Type B pancreatic cell (in vitro differentiated cells): ENCODE data around the gene OPA1. TPM values are rescaled to one million over a fixed set of nuclear protein-coding genes. Genes with fewer than 3 reads are reported as not detected.

ENCODE experiments used
- DNase-seq: peaks from one replicate; pipeline ENCODE4 v3.0.0; 2021; ENCODE audit warnings: mixed read lengths; ENCODE audit not compliant: unreplicated experiment; ENCODE audit errors: extremely low spot score
- H3K27ac Mint-ChIP-seq: 2 replicates; pipeline ENCODE4 v1.8.0; 2021; ENCODE audit warnings: mild to moderate bottlenecking, mixed read lengths
- H3K27me3 Mint-ChIP-seq: 2 replicates; pipeline ENCODE4 v1.8.0; 2021; ENCODE audit warnings: mixed read lengths
- H3K36me3 Mint-ChIP-seq: 2 replicates; pipeline ENCODE4 v1.8.0; 2021; ENCODE audit warnings: mixed read lengths
- H3K4me1 Mint-ChIP-seq: one replicate; pipeline ENCODE4 v1.8.0; 2021; ENCODE audit warnings: mixed read lengths; ENCODE audit not compliant: unreplicated experiment
- H3K4me3 Mint-ChIP-seq: 2 replicates; pipeline ENCODE4 v1.8.0; 2021; ENCODE audit warnings: mild to moderate bottlenecking, mixed read lengths
- H3K9me3 Mint-ChIP-seq: 2 replicates; pipeline ENCODE4 v1.8.0; 2021; ENCODE audit warnings: mixed read lengths
- total RNA-seq: library from RNA; stranded (reverse); gene quantifications from 2 replicates; pipeline ENCODE4 v1.2.1, GENCODE V29; 2021; ENCODE audit warnings: low replicate concordance
- TF ChIP-seq, protein P1 (sequence below): fragments of 200-600 bp; sonication (generic); conservative IDR thresholded peaks from 2 replicates; pipeline ENCODE4 v1.5.0; 2021; ENCODE audit warnings: antibody characterized with exemption, mild to moderate bottlenecking

OPA1 gene
- total RNA-seq, 1 donor from 2014 or later, result 57.7 TPM

DNA sequence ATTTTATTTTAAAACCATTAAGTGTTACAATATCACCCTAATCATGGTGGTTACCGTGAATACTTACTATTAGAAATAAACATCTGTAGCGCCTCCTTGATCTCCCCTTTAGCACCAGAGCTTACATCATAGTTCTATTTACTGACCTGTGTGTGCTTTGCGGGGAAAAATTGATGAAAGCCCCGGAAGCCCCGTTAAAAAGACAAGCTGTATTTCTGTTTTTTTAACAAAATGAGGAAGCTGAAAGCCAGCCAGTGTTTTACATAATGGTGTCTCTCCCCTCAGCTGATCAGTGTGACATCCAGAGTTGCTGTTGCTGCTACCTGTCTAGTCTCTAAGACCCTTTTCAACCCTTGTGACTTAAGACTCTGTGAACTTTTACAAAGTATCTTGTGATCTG, 100.8 kb downstream of the OPA1 start:
- no peak for DNase-seq
- Mint-ChIP-seq H3K9me3 (no peaks in the 10 kb centered on the region), H3K4me1 (peaks cover 5% of the 10 kb centered on the region), H3K27ac (no peak overlapping the region), H3K27me3 (no peaks in the 10 kb centered on the region), H3K36me3 (peaks cover 20% of the 10 kb centered on the region), H3K4me3 (no peak overlapping the region)
- TF ChIP-seq, protein P1, sequence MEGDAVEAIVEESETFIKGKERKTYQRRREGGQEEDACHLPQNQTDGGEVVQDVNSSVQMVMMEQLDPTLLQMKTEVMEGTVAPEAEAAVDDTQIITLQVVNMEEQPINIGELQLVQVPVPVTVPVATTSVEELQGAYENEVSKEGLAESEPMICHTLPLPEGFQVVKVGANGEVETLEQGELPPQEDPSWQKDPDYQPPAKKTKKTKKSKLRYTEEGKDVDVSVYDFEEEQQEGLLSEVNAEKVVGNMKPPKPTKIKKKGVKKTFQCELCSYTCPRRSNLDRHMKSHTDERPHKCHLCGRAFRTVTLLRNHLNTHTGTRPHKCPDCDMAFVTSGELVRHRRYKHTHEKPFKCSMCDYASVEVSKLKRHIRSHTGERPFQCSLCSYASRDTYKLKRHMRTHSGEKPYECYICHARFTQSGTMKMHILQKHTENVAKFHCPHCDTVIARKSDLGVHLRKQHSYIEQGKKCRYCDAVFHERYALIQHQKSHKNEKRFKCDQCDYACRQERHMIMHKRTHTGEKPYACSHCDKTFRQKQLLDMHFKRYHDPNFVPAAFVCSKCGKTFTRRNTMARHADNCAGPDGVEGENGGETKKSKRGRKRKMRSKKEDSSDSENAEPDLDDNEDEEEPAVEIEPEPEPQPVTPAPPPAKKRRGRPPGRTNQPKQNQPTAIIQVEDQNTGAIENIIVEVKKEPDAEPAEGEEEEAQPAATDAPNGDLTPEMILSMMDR, result no peak

DNA sequence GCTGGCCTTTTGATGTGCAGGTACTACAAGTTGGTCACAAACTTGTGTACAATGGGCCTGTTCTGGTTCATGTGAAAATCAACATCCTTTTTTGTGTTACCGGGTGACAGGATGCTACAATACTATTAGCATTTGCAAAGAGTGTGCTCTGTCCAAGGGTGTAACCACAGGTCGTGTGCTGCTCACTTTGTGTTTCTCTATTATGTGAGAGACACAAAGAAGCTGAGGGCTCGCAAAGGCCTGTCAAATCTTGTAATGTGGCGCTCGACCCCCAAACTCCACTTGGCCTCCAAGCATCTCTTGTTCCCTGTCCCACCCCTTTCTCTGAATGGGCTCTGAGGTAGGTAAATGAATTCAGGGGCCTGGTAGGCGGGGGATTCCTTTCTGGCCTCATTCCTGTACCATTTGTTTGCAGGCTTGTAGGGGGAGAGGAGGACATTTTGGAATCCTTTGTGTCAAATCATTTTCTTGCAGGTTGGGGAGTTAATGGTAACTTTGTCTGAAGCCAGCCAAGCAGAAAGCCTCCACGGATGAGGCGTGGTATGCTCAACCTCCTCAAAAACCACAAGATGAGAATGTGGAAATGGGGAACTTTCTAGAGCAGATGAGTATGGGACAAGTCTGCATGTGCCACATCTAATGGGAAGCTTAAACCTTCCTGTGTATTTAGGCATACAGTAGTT, 109.1 kb downstream of the OPA1 start:
- TF ChIP-seq, protein P1, result no peak
- H3K27me3 Mint-ChIP-seq, result no peaks in the 10 kb centered on the region

DNA sequence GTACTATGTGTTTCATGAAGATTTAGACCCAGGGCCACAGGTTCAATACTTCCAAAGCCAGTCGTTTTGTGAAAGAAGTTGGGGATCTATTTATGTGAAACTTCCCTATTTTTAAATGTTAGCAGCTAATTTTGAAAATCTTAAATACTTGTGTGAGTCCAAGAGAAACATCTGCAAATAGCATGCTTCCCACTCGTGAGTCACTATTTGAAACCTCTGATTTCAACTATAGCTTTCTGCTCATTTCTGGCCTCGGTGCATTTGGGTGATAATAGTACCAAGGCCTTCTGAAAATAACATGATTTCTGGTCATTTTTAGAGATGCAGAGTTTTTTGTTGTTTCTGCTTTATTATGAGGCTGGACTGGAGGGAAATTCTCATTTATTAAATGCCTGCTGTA, 110.0 kb downstream of the OPA1 start:
- Mint-ChIP-seq H3K27me3 (no peaks in the 10 kb centered on the region), H3K36me3 (peaks cover 17% of the 10 kb centered on the region), H3K4me1 (peaks cover 9% of the 10 kb centered on the region), H3K27ac (no peak overlapping the region), H3K4me3 (no peak overlapping the region), H3K9me3 (no peaks in the 10 kb centered on the region)
- DNase-seq, result no peak
- TF ChIP-seq, protein P1, result no peak

More for the DNA sequence above, 109.1 kb downstream of the OPA1 start:
- Mint-ChIP-seq H3K9me3 (no peaks in the 10 kb centered on the region), H3K27ac (no peak overlapping the region), H3K4me3 (no peak overlapping the region), H3K36me3 (peaks cover 14% of the 10 kb centered on the region), H3K4me1 (peaks cover 11% of the 10 kb centered on the region)
- DNase-seq, result no peak

DNA sequence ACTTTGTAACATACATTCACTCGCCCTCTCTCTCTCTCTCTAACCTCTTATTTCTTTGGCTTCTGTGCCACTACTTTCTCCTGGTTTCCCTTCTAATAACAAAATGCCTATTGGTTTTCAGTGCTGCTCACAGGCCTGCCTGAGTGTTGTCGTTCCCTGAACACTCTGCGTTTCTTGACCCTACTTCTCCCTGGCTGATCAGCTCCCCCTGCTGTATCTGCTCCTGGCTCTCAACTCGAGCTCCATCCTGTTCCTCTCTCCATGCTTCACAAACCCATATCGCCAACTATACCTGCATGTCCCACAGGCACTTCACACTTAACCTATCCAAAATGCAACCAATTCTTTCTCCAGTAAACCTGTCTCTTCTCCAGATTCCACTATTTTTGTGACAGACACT, 111.4 kb downstream of the OPA1 start:
- Mint-ChIP-seq H3K27me3 (no peaks in the 10 kb centered on the region), H3K4me1 (peaks cover 7% of the 10 kb centered on the region), H3K36me3 (peaks cover 11% of the 10 kb centered on the region), H3K4me3 (no peak overlapping the region), H3K9me3 (no peaks in the 10 kb centered on the region), H3K27ac (no peak overlapping the region)
- TF ChIP-seq, protein P1, result no peak
- no peak for DNase-seq

DNA sequence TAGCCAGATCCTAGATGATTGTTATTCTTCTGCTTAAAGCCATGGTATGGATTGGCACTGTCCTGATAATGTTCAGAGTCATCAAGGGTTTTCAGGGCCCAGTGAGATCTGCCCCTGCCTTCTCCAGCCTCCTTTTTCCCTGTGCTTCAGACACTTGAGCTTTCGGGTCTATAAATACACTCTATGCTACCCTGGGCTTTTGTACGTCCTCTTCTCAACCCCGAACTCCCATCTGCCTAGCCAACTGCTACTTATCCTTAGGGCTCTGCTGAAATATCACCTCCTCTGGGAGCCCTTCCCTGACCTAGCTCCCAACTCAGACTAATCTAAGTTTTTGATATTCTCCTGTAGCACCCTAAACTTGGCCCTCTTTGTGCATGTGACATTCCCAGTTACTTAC, 115.3 kb downstream of the OPA1 start:
- no peak overlapping the region for H3K27ac Mint-ChIP-seq
- TF ChIP-seq, protein P1, result no peak
- H3K36me3 Mint-ChIP-seq, result peaks cover 6% of the 10 kb centered on the region
- H3K9me3 Mint-ChIP-seq, result no peaks in the 10 kb centered on the region
- no peak for DNase-seq
- H3K4me3 Mint-ChIP-seq, result no peak overlapping the region
- peaks cover 24% of the 10 kb centered on the region for H3K4me1 Mint-ChIP-seq
- H3K27me3 Mint-ChIP-seq, result no peaks in the 10 kb centered on the region
